ENCODE data around the gene PGAP3.
"Not testable (repeated sequence)": the region's sequence is repeated elsewhere in the genome, so short reads cannot be mapped to it uniquely, and the experiment has no call there.

PGAP3 gene

GRCh38 chr17:39711851-39712250 lies 24.0 kb upstream of the PGAP3 start:
- TF ChIP-seq ZFX (IDR thresholded peaks at IDR 0.05; ENCODE audit: borderline replicate concordance) (no peak), CTCF (IDR thresholded peaks at IDR 0.05) (no peak)
- H3K27ac ChIP-seq, result no peak overlapping the region

- H3K27ac ChIP-seq, result not testable (repeated sequence)
Observed at GRCh38 chr17:39711071-39711470, 23.2 kb upstream of the PGAP3 start.

GRCh38 chr17:39709998-39710964 lies 22.4 kb upstream of the PGAP3 start:
- TF ChIP-seq ZFX (IDR thresholded peaks at IDR 0.05; ENCODE audit: borderline replicate concordance) (no peak), CTCF (IDR thresholded peaks at IDR 0.05) (no peak)
- no peak overlapping the region for H3K27ac ChIP-seq

- TF ChIP-seq ZFX (IDR thresholded peaks at IDR 0.05; ENCODE audit: borderline replicate concordance) (no peak), CTCF (IDR thresholded peaks at IDR 0.05) (no peak)
- no peak overlapping the region for H3K27ac ChIP-seq
Observed at GRCh38 chr17:39709319-39709997, 21.6 kb upstream of the PGAP3 start.

GRCh38 chr17:39706921-39707337 lies 19.1 kb upstream of the PGAP3 start:
- 0 out of 2 replicates have a peak overlapping the region, but pooled peaks have one; percentile 90 for H3K27ac ChIP-seq
- TF ChIP-seq ZFX (IDR thresholded peaks at IDR 0.05; ENCODE audit: borderline replicate concordance) (no peak), CTCF (IDR thresholded peaks at IDR 0.05) (no peak)

- peak overlapping the region; percentile 90 for H3K27ac ChIP-seq
- TF ChIP-seq CTCF (IDR thresholded peaks at IDR 0.05), result no peak
- no peak for TF ChIP-seq ZFX (IDR thresholded peaks at IDR 0.05; ENCODE audit: borderline replicate concordance)
Observed at GRCh38 chr17:39706383-39706782, 18.5 kb upstream of the PGAP3 start.

- no peak for TF ChIP-seq CTCF (IDR thresholded peaks at IDR 0.05)
- TF ChIP-seq ZFX (IDR thresholded peaks at IDR 0.05; ENCODE audit: borderline replicate concordance), result no peak
- peak overlapping the region; percentile 90 for H3K27ac ChIP-seq
Observed at GRCh38 chr17:39705786-39706348, 18.0 kb upstream of the PGAP3 start.

Data from 22Rv1 (cell line).